Suprapubic skin (tissue), 4 donors: Measurements from ENCODE around the gene MCRIP1. TPM values are rescaled to one million over a fixed set of nuclear protein-coding genes. Genes with fewer than 3 reads are reported as not detected.

ENCODE experiments used
- DNase-seq, 2 donors: peaks; one replicate each; pipeline ENCODE4 v3.0.0-alpha.2; 2019; ENCODE audit warnings: low spot score in 2 of 2
- H3K27ac ChIP-seq: fragments of 200-600 bp; sonication (generic); one replicate; pipeline ENCODE4 v1.5.1; 2019
- H3K27me3 ChIP-seq: fragments of 200-600 bp; sonication (generic); one replicate; pipeline ENCODE4 v1.5.1; 2019
- H3K36me3 ChIP-seq: fragments of 200-600 bp; sonication (generic); one replicate; pipeline ENCODE4 v1.5.1; 2019
- H3K4me1 ChIP-seq: fragments of 200-600 bp; sonication (generic); one replicate; pipeline ENCODE4 v1.5.1; 2019
- H3K4me3 ChIP-seq: fragments of 200-600 bp; sonication (generic); one replicate; pipeline ENCODE4 v1.5.1; 2019; ENCODE audit warnings: mild to moderate bottlenecking
- H3K9me3 ChIP-seq: fragments of 200-600 bp; sonication (generic); one replicate; pipeline ENCODE4 v1.5.1; 2019
- EP300 ChIP-seq: sonication (generic); formaldehyde crosslinking; IDR thresholded peaks from one replicate; pipeline ENCODE4 v1.6.1; 2017; ENCODE audit warnings: antibody characterized with exemption
- POLR2A ChIP-seq, 2 donors: fragments of 450-650 bp; IDR thresholded peaks; one replicate each; pipeline ENCODE4 v1.6.1; 2017; ENCODE audit warnings: antibody characterized with exemption in 2 of 2, mild to moderate bottlenecking in 2 of 2, moderate library complexity in 2 of 2
- POLR2AphosphoS5 ChIP-seq, 3 donors: sonication (generic); formaldehyde crosslinking; IDR thresholded peaks; one replicate each; pipeline ENCODE4 v1.6.1; 2017; ENCODE audit warnings: antibody characterized with exemption in 3 of 3
- WGBS: methylation state at CpG from one replicate; pipeline ENCODE4 v1.1.5; 2018; 5-methylcytosine and 5-hydroxymethylcytosine counted together
- total RNA-seq, 4 donors: library from RNA; depleted of rRNA; stranded (reverse); fragments of >200 nt; gene quantifications; one replicate each; pipeline ENCODE4 v1.1.0, GENCODE V29; 2016
- TF ChIP-seq, protein P1 (sequence below), 2 donors: fragments of 200-600 bp in 1 of 2; fragments of 450-650 bp in 1 of 2; sonication (generic) in 1 of 2; IDR thresholded peaks; one replicate each; pipeline ENCODE4 v1.5.1; 2016 to 2019; ENCODE audit warnings: antibody characterized with exemption in 2 of 2, mild to moderate bottlenecking in 1 of 2, moderate library complexity in 1 of 2

Gene MCRIP1
- total RNA-seq, 4 donors from 2014 or later, result 20.3 to 29.3 (median 27.4) TPM

DNA sequence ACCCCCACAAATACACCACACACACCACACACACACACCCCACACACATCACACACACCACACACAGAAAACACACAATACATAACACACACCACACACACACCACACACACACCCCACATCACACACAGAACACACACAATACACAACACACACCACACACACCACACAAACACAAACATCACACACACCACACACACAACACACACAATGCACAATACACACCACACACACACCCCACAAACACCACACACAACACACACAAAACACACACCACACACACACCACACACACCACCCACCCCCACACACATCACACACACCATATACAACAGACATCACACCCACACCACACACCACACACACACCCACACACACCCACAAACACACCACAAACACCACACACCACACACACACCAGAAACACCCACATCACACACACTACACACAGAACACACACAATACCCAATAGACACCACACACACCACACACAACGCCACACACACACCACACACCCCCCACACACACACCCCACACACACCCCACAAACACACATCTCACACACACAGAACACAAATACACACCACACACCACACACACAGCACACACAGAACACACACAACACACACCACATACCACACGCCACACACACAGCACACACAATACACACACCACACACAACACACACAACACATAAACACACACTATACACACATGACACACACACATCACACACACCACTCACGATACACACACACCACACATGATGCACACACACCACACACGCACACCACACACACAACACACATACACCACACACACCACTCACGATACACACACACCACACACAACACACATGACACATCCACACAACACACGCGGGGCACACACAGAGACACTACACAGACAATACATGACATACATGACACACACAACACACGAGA lies 40.1 kb downstream of the MCRIP1 start:
- H3K4me1 ChIP-seq, result peaks cover 8% of the 10 kb centered on the region
- H3K36me3 ChIP-seq, result no peaks in the 10 kb centered on the region
- H3K9me3 ChIP-seq, result no peaks in the 10 kb centered on the region
- H3K27me3 ChIP-seq, result peaks cover 18% of the 10 kb centered on the region
- no peak overlapping the region for H3K27ac ChIP-seq
- TF ChIP-seq POLR2A (IDR thresholded peaks at IDR 0.05) (no peak), POLR2AphosphoS5 (IDR thresholded peaks at IDR 0.05) (no peak), EP300 (no peak)
- TF ChIP-seq, protein P1, sequence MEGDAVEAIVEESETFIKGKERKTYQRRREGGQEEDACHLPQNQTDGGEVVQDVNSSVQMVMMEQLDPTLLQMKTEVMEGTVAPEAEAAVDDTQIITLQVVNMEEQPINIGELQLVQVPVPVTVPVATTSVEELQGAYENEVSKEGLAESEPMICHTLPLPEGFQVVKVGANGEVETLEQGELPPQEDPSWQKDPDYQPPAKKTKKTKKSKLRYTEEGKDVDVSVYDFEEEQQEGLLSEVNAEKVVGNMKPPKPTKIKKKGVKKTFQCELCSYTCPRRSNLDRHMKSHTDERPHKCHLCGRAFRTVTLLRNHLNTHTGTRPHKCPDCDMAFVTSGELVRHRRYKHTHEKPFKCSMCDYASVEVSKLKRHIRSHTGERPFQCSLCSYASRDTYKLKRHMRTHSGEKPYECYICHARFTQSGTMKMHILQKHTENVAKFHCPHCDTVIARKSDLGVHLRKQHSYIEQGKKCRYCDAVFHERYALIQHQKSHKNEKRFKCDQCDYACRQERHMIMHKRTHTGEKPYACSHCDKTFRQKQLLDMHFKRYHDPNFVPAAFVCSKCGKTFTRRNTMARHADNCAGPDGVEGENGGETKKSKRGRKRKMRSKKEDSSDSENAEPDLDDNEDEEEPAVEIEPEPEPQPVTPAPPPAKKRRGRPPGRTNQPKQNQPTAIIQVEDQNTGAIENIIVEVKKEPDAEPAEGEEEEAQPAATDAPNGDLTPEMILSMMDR (IDR thresholded peaks at IDR 0.05), result no peak
- WGBS, result 94% methylated on average over 8 of the region's 8 CpGs
- DNase-seq, result no peak
- no peak overlapping the region for H3K4me3 ChIP-seq

Other genes starting within 250 kb of the MCRIP1 start
- 100 to 1,000 TPM in 1 of 4 donors, 10 to 100 TPM in 3; 77.1 to 115 (median 91.7) TPM for gene NPLOC4, start 196.2 kb downstream of the MCRIP1 start, total RNA-seq
- 1 to 10 TPM in 3 of 4 donors, under 1 TPM in 1; 0.99 to 9.2 (median 2.5) TPM for gene TSPAN10, start 196.1 kb downstream of the MCRIP1 start, total RNA-seq
- gene PDE6G, start 176.7 kb downstream of the MCRIP1 start, total RNA-seq, result under 1 TPM in 1 of 4 donors, not detected in 3; 0.53 TPM
- 10 to 100 TPM; 39.6 to 68.1 (median 47.6) TPM for gene OXLD1, start 166.7 kb downstream of the MCRIP1 start, total RNA-seq
- 10 to 100 TPM; 14.9 to 29.8 (median 24.5) TPM for gene CCDC137, start 166.6 kb downstream of the MCRIP1 start, total RNA-seq
- 10 to 100 TPM; 20.2 to 39.4 (median 36.2) TPM for gene ARL16, start 149.5 kb downstream of the MCRIP1 start, total RNA-seq
- 100 to 1,000 TPM in 3 of 4 donors, 10 to 100 TPM in 1; 91.0 to 181 (median 107) TPM for gene HGS, start 149.3 kb downstream of the MCRIP1 start, total RNA-seq
- gene MRPL12, start 129.9 kb downstream of the MCRIP1 start, total RNA-seq, result 10 to 100 TPM; 27.6 to 65.7 (median 52.1) TPM
- gene SLC25A10, start 121.0 kb downstream of the MCRIP1 start, total RNA-seq, result 10 to 100 TPM; 14.1 to 32.0 (median 16.9) TPM
- 1 to 10 TPM in 2 of 4 donors, under 1 TPM in 2; 0.52 to 3.8 (median 1.3) TPM for gene GCGR, start 29.1 kb downstream of the MCRIP1 start, total RNA-seq
- 1 to 10 TPM in 1 of 4 donors, not detected in 3; 1.3 TPM for gene PPP1R27, start 1.8 kb upstream of the MCRIP1 start, total RNA-seq
- gene P4HB, start 27.2 kb upstream of the MCRIP1 start, total RNA-seq, result 1,000 to 10,000 TPM in 1 of 4 donors, 100 to 1,000 TPM in 3; 521 to 1,041 (median 898) TPM
- gene ARHGDIA, start 38.0 kb upstream of the MCRIP1 start, total RNA-seq, result 100 to 1,000 TPM; 157 to 202 (median 180) TPM
- gene ALYREF, start 58.3 kb upstream of the MCRIP1 start, total RNA-seq, result 100 to 1,000 TPM in 2 of 4 donors, 10 to 100 TPM in 2; 43.0 to 110 (median 96.3) TPM
- 100 to 1,000 TPM in 3 of 4 donors, 10 to 100 TPM in 1; 73.7 to 135 (median 121) TPM for gene ANAPC11, start 58.4 kb upstream of the MCRIP1 start, total RNA-seq
- gene NPB, start 68.9 kb upstream of the MCRIP1 start, total RNA-seq, result under 1 TPM in 1 of 4 donors, not detected in 3; 0.40 TPM
- 10 to 100 TPM; 23.7 to 34.2 (median 30.4) TPM for gene PCYT2, start 78.1 kb upstream of the MCRIP1 start, total RNA-seq
- 10 to 100 TPM; 30.7 to 52.4 (median 38.9) TPM for gene SIRT7, start 84.9 kb upstream of the MCRIP1 start, total RNA-seq
- 10 to 100 TPM; 17.1 to 21.1 (median 19.0) TPM for gene MAFG, start 94.4 kb upstream of the MCRIP1 start, total RNA-seq
- gene PYCR1, start 104.0 kb upstream of the MCRIP1 start, total RNA-seq, result 10 to 100 TPM in 1 of 4 donors, 1 to 10 TPM in 3; 3.7 to 13.1 (median 9.0) TPM
- gene MYADML2, start 113.9 kb upstream of the MCRIP1 start, total RNA-seq, result not detected
- 10 to 100 TPM in 1 of 4 donors, 1 to 10 TPM in 3; 1.1 to 11.5 (median 1.5) TPM for gene NOTUM, start 127.9 kb upstream of the MCRIP1 start, total RNA-seq
- gene ASPSCR1, start 144.3 kb upstream of the MCRIP1 start, total RNA-seq, result 10 to 100 TPM; 17.9 to 25.6 (median 21.6) TPM
- 10 to 100 TPM; 75.8 to 81.6 (median 76.8) TPM for gene CENPX, start 189.6 kb upstream of the MCRIP1 start, total RNA-seq
- 10 to 100 TPM; 14.1 to 18.7 (median 15.4) TPM for gene LRRC45, start 190.0 kb upstream of the MCRIP1 start, total RNA-seq
- 10 to 100 TPM; 13.7 to 34.1 (median 14.8) TPM for gene RAC3, start 198.4 kb upstream of the MCRIP1 start, total RNA-seq
- 100 to 1,000 TPM; 160 to 267 (median 222) TPM for gene DCXR, start 204.4 kb upstream of the MCRIP1 start, total RNA-seq
- gene RFNG, start 218.5 kb upstream of the MCRIP1 start, total RNA-seq, result 10 to 100 TPM; 46.0 to 61.0 (median 50.8) TPM
- 100 to 1,000 TPM in 2 of 4 donors, 10 to 100 TPM in 2; 72.4 to 113 (median 100) TPM for gene GPS1, start 218.6 kb upstream of the MCRIP1 start, total RNA-seq
- gene DUS1L, start 232.5 kb upstream of the MCRIP1 start, total RNA-seq, result 100 to 1,000 TPM in 3 of 4 donors, 10 to 100 TPM in 1; 79.3 to 176 (median 108) TPM